Measurements from ENCODE around the gene NUAK2. TPM values are rescaled to one million over a fixed set of nuclear protein-coding genes. Genes with fewer than 3 reads are reported as not detected.

Gene NUAK2
- total RNA-seq, 1 donor from 2014 or later, result 4.5 TPM

DNA sequence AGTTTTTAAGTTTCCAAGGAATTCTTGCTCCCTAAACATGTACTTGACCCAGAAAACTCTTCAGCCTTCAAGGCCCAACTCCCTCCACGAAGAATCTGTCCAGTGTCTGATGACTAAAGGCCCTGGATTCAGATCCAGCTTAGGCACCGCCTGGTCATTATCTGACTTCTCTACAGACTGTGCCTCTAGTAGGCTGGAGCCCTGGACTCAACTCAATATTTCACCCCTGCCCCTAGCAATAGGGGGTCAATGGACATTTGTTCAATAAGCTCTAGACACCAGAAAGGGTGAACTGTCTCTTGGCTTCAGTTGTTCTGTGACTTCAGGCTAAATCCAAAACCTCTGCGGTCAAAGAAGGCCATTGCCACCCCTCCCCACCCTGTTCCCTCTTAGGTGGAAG is 34.5 kb downstream of the NUAK2 start:
- peaks cover 59% of the 10 kb centered on the region for H3K4me1 Mint-ChIP-seq (ENCODE audit: unreplicated experiment)
- peak overlapping the region; percentile 87 for H3K27ac Mint-ChIP-seq (ENCODE audit: unreplicated experiment)

DNA sequence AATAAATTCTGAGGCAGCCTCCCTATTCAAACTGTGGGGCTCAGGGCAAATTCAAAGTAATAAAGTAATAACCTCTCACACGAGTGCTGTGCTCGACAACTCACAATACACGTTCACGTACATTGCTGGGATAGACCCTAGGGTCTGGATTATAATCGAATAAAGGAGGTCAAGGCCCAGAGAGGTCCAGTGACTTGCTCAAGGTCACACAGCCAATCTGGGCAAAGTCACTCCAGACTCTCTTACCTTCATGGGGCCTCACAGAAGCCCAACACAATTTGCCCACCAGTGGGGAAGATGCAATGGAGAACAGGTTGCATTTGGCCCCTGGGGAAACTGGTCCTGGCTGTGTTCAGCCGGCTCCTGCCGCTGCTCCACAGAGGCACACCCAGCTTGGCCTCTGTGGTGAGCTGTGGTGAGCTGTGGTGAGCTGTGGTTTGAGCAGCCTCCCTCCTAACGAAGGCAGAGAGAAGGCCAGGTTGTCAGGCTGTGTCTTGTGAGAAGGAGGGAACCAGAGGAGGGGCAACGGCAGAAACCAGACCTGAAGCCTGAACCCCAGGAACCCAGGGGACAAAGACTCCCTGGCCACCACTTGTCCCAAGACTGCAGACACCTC is 35.1 kb downstream of the NUAK2 start:
- Mint-ChIP-seq H3K9me3 (ENCODE audit: unreplicated experiment) (no peaks in the 10 kb centered on the region), H3K4me1 (ENCODE audit: unreplicated experiment) (peaks cover 59% of the 10 kb centered on the region), H3K36me3 (ENCODE audit: unreplicated experiment) (no peaks in the 10 kb centered on the region), H3K27me3 (ENCODE audit: unreplicated experiment) (no peaks in the 10 kb centered on the region), H3K27ac (ENCODE audit: unreplicated experiment) (peak overlapping the region; percentile 87), H3K4me3 (ENCODE audit: unreplicated experiment) (no peak overlapping the region)
- DNase-seq (ENCODE audit: extremely low spot score, unreplicated experiment), result no peak
- TF ChIP-seq, protein P1, sequence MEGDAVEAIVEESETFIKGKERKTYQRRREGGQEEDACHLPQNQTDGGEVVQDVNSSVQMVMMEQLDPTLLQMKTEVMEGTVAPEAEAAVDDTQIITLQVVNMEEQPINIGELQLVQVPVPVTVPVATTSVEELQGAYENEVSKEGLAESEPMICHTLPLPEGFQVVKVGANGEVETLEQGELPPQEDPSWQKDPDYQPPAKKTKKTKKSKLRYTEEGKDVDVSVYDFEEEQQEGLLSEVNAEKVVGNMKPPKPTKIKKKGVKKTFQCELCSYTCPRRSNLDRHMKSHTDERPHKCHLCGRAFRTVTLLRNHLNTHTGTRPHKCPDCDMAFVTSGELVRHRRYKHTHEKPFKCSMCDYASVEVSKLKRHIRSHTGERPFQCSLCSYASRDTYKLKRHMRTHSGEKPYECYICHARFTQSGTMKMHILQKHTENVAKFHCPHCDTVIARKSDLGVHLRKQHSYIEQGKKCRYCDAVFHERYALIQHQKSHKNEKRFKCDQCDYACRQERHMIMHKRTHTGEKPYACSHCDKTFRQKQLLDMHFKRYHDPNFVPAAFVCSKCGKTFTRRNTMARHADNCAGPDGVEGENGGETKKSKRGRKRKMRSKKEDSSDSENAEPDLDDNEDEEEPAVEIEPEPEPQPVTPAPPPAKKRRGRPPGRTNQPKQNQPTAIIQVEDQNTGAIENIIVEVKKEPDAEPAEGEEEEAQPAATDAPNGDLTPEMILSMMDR (IDR thresholded peaks at IDR 0.05), result no peak

More for the DNA sequence above, 34.5 kb downstream of the NUAK2 start:
- Mint-ChIP-seq H3K27me3 (ENCODE audit: unreplicated experiment) (no peaks in the 10 kb centered on the region), H3K4me3 (ENCODE audit: unreplicated experiment) (no peak overlapping the region), H3K36me3 (ENCODE audit: unreplicated experiment) (no peaks in the 10 kb centered on the region), H3K9me3 (ENCODE audit: unreplicated experiment) (no peaks in the 10 kb centered on the region)
- DNase-seq (ENCODE audit: extremely low spot score, unreplicated experiment), result no peak
- TF ChIP-seq, protein P1 (IDR thresholded peaks at IDR 0.05), result no peak

DNA sequence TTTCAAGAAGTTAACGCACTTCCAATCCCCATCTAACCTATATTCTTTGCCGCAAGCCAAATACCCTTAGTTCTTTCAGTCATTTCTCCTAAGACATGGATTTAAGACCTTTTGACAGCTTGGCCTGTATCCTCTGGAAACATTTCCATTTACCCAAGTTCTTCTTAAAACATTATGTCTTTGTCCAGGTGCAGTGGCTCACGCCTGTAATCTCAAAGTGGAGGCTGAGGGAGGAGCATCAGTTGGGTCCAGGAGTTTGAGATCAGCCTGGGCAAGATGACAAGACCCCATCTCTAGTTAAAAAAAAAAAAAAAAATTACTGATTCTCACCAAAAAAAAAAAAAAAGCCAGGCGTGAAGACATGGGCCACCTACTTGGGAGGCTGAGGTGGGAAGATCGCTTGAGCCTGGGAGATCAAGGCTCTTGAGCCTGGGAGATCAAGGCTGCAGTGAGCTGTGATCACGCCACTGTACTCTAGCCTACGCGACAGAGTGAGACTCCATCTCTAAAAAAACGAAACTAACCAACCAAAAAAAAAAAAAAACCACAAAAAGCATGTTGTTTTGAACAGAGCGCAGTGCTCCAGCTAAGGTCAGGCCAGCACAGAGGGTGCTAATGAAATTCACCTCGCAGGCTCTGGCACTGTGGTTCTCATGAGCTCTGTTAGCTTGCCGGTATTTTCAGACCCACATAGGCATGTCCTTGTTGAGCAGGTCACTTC is 36.0 kb downstream of the NUAK2 start:
- no peaks in the 10 kb centered on the region for H3K27me3 Mint-ChIP-seq (ENCODE audit: unreplicated experiment)
- H3K27ac Mint-ChIP-seq (ENCODE audit: unreplicated experiment), result peak overlapping the region; percentile 87
- DNase-seq (ENCODE audit: extremely low spot score, unreplicated experiment), result no peak
- H3K4me3 Mint-ChIP-seq (ENCODE audit: unreplicated experiment), result peak overlapping the region; percentile 26
- no peaks in the 10 kb centered on the region for H3K36me3 Mint-ChIP-seq (ENCODE audit: unreplicated experiment)
- peaks cover 59% of the 10 kb centered on the region for H3K4me1 Mint-ChIP-seq (ENCODE audit: unreplicated experiment)
- H3K9me3 Mint-ChIP-seq (ENCODE audit: unreplicated experiment), result no peaks in the 10 kb centered on the region
- TF ChIP-seq, protein P1 (IDR thresholded peaks at IDR 0.05), result no peak

DNA sequence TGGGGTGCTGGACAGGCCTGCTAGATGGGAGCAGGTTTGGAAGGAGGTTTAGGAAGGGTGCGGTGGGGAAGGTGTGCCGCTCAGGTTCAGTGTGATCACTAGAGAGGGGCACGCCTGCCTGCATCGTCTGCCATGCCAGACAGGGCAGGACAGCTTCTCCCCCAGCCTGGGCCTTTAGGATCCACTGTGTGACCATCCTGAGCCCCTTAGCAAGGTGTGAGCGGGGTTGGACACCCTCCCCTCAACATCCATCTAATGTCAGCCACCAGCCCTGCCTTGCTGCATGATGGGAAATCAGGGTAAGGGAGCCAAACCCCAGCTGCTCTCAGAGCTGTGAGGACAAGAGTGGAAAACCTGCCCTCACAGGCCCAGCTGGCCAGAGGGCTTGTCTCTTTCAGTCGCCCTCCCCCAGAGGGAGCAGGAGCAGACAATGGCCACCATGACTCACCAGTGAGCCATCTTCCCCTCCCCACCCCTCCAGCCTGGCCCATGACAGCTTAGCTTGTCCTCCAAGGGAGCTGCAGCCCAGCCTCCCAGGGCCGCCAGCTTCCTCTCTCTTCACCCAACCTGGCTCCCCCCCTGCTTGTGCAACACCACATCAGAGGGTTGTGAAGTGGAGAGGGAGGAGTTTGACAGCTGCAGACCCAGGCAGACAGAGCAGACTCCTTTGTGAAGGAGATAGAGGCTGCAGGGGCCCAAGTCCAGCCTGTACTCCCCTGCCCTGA is 37.0 kb downstream of the NUAK2 start:
- H3K9me3 Mint-ChIP-seq (ENCODE audit: unreplicated experiment), result no peaks in the 10 kb centered on the region
- H3K4me1 Mint-ChIP-seq (ENCODE audit: unreplicated experiment), result peaks cover 59% of the 10 kb centered on the region
- no peak overlapping the region for H3K4me3 Mint-ChIP-seq (ENCODE audit: unreplicated experiment)
- peak; percentile 91 for DNase-seq (ENCODE audit: extremely low spot score, unreplicated experiment)
- H3K27ac Mint-ChIP-seq (ENCODE audit: unreplicated experiment), result peak overlapping the region; percentile 87
- TF ChIP-seq, protein P1 (IDR thresholded peaks at IDR 0.05), result no peak
- H3K36me3 Mint-ChIP-seq (ENCODE audit: unreplicated experiment), result no peaks in the 10 kb centered on the region
- no peaks in the 10 kb centered on the region for H3K27me3 Mint-ChIP-seq (ENCODE audit: unreplicated experiment)

Data from osteocyte (in vitro differentiated cells).